ENCODE measurements around the gene RBSN. TPM values are rescaled to one million over a fixed set of nuclear protein-coding genes. Genes with fewer than 3 reads are reported as not detected.

Gene RBSN
- 9.2 to 11.0 TPM (median 9.9 TPM) in 5 replicates for total RNA-seq (2022; extraction: Qiagen RNA extraction; ENCODE audit: low read depth)

GRCh38 chr3:15098503-15099363 lies at the start of gene RBSN:
Gene RBSN, minus strand, starts transcription at chr3:15099148. Its CDS starts 3,028 bp downstream, at chr3:15096120.

DNA sequence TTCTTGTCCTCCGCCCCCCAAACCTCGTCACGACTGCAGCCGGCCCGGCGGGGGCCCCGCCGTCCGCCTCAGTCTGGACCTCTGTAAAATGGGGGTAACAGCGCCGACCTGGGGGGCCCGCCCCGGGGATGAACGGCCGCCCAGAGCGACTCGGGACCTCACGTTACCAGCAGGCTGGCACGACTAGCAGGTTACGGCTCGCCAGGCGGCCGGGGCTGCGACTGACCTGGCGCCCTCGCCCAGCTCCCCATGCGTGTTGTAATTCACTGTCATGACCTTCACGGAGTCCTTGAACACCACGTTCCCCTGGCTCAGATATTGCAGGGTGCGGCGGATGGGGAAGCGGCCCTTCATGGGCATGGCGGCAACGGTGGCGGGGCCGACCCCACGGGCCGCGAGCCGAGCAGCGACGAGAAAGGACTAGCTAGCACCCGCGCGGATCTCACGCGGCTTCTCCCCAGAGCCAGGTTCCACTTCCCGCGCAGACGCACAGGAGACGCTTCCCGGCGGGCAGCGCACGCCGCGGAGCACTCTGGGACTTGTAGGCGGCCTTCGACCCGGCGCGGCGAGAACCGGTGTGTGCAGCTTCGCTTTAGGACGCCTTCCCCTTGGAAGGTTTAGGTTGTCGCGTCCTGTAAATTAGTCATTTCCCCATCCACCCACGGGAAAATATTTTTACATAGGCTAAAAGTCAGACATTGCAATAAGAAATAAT lies 34.0 kb downstream of the RBSN start, which contains the start of gene MRPS25:
Gene MRPS25 (minus strand): TSS at position 481 of the 715 bp plus-strand sequence. CDS start 121 bp downstream, at position 360.

Other genes starting within 250 kb of the RBSN start
- gene NR2C2, start 151.6 kb downstream of the RBSN start, total RNA-seq (2022; extraction: Qiagen RNA extraction; ENCODE audit: low read depth) = 13.2 to 18.3 TPM (median 18.1 TPM) in 5 replicates
- 39.7 to 62.0 TPM (median 54.7 TPM) in 5 replicates for gene MRPS25, start 33.8 kb downstream of the RBSN start, total RNA-seq (2022; extraction: Qiagen RNA extraction; ENCODE audit: low read depth)
- 20.1 to 31.9 TPM (median 23.8 TPM) in 5 replicates for gene CAPN7, start 107.1 kb upstream of the RBSN start, total RNA-seq (2022; extraction: Qiagen RNA extraction; ENCODE audit: low read depth)
- 20.8 to 22.4 TPM (median 21.3 TPM) in 5 replicates for gene SH3BP5, start 233.4 kb upstream of the RBSN start, total RNA-seq (2022; extraction: Qiagen RNA extraction; ENCODE audit: low read depth)